GM23248 (cell line): Measurements from ENCODE around the gene MANBA. TPM values are rescaled to one million over a fixed set of nuclear protein-coding genes. Genes with fewer than 3 reads are reported as not detected.

Experiments
- DNase-seq: peaks from one replicate; pipeline ENCODE4 v3.0.0-alpha.2; 2015
- H2AFZ ChIP-seq: fragments of 200-600 bp; sonication (generic); 2 replicates; pipeline ENCODE4 v1.6.1; 2016; ENCODE audit warnings: antibody characterized with exemption
- H3F3A ChIP-seq: fragments of 200-600 bp; sonication (generic); 2 replicates; pipeline ENCODE4 v1.6.1; 2016; ENCODE audit warnings: mild to moderate bottlenecking, antibody characterized with exemption, mixed run types; ENCODE audit not compliant: insufficient read depth
- H3K27ac ChIP-seq: fragments of 200-600 bp; sonication (generic); 2 replicates; pipeline ENCODE4 v1.5.1; 2016; ENCODE audit warnings: mild to moderate bottlenecking
- H3K27me3 ChIP-seq: fragments of 200-600 bp; sonication (generic); replicated peaks from 2 replicates; pipeline ENCODE4 v1.6.1; 2016; ENCODE audit warnings: mild to moderate bottlenecking; ENCODE audit not compliant: insufficient read depth
- H3K36me3 ChIP-seq: fragments of 200-600 bp; sonication (generic); 2 replicates; pipeline ENCODE4 v1.6.1; 2016; ENCODE audit warnings: low read depth, mild to moderate bottlenecking
- H3K4me1 ChIP-seq: fragments of 200-600 bp; sonication (generic); 2 replicates; pipeline ENCODE4 v1.6.1; 2016; ENCODE audit warnings: mild to moderate bottlenecking; ENCODE audit not compliant: insufficient read depth
- H3K4me2 ChIP-seq: fragments of 200-600 bp; sonication (generic); one replicate; pipeline ENCODE4 v1.6.1; 2016; ENCODE audit warnings: mild to moderate bottlenecking; ENCODE audit not compliant: unreplicated experiment
- H3K4me3 ChIP-seq: fragments of 200-600 bp; sonication (generic); 2 replicates; pipeline ENCODE4 v1.5.1; 2016; ENCODE audit warnings: mild to moderate bottlenecking
- H3K79me2 ChIP-seq: fragments of 200-600 bp; sonication (generic); 2 replicates; pipeline ENCODE4 v1.6.1; 2016; ENCODE audit warnings: mild to moderate bottlenecking; ENCODE audit not compliant: insufficient read depth
- H3K9ac ChIP-seq: fragments of 200-600 bp; sonication (generic); 2 replicates; pipeline ENCODE4 v1.6.1; 2016; ENCODE audit warnings: mild to moderate bottlenecking
- H3K9me2 ChIP-seq: fragments of 200-600 bp; sonication (generic); 2 replicates; pipeline ENCODE4 v1.6.1; 2016; ENCODE audit warnings: mixed run types, mild to moderate bottlenecking, moderate library complexity; ENCODE audit not compliant: insufficient read depth
- H3K9me3 ChIP-seq: fragments of 200-600 bp; sonication (generic); one replicate; pipeline ENCODE4 v1.6.1; 2017; ENCODE audit warnings: low read depth
- H4K20me1 ChIP-seq: fragments of 200-600 bp; sonication (generic); 2 replicates; pipeline ENCODE4 v1.6.0; 2016; ENCODE audit not compliant: insufficient read depth
- EZH2 ChIP-seq: fragments of 200-600 bp; sonication (generic); IDR thresholded peaks from 2 replicates; pipeline ENCODE4 v1.6.1; 2018; ENCODE audit warnings: antibody characterized with exemption, mild to moderate bottlenecking; ENCODE audit not compliant: insufficient read depth, poor library complexity, severe bottlenecking
- EZH2phosphoT487 ChIP-seq: fragments of 200-600 bp; sonication (generic); IDR thresholded peaks from 2 replicates; pipeline ENCODE4 v1.6.1; 2018; ENCODE audit warnings: antibody characterized with exemption, moderate library complexity, mild to moderate bottlenecking, low read depth; ENCODE audit not compliant: insufficient read depth
- WGBS, 2 experiments: methylation state at CpG; one replicate each; pipeline ENCODE4 v1.1.6; 2015 to 2017; ENCODE audit warnings: low lambda C conversion rate in 2 of 2, low coverage in 1 of 2; ENCODE audit errors: missing lambda C conversion rate in 2 of 2; 5-methylcytosine and 5-hydroxymethylcytosine counted together
- in situ Hi-C: fragments of 300-500 bp; cut with MboI; formaldehyde crosslinking; loops from 2 replicates; pipeline ENCODE4 v1.15.0; 2020
- polyA plus RNA-seq: library from polyadenylated mRNA; unstranded; fragments of >200 nt; fragmentation: Nextera tagmentation; extraction: Ambion mirVana; gene quantifications from 2 replicates; pipeline ENCODE4 v1.2.1, GENCODE V29; 2016
- total RNA-seq: library from RNA; depleted of rRNA; stranded (reverse); fragments of >200 nt; shearing (Covaris generic); gene quantifications from 2 replicates; pipeline ENCODE4 v1.2.3, GENCODE V29; 2014

MANBA gene
- total and polyA plus RNA-seq, 2 experiments from 2014 or later = 16.6 to 20.5 TPM

DNA sequence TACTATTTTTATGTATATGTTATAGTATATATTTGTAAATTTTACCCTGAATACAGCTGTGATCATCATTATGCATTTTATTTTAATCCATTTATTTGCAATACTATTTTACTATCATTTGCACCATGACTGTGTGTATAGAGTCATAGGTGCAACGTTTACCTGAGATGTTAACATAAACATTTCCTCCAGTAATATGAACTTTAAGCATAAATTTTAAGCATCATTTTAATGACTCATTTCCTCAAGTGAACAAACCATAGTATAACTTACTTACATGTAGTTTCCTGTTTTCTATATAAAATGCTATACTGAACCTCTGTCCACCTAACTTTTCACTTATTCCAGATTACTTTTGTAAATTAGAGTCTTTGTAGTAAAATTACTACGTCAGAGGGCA lies 166.8 kb downstream of the MANBA start:
- H3K4me2 ChIP-seq = no peak overlapping the region

DNA sequence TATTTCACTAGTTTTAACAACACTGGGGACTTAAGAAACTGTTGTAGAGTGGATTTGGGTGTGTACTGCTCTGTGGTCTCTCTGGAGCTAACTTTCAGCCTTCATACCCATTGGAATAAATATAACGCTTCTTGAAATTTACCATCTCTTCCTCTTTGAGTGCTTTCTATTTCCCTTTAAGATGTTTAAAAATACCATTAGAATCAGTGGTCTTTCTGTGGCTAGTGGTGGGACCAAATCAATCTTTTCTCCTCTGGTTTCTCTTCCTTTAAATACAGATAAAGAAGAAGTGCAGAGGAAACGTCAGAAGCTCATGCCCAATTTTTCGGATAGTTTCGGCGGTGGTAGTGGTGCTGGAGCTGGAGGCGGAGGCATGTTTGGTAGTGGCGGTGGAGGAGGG lies 167.6 kb downstream of the MANBA start:
- Histone ChIP-seq H3F3A (no peaks in the 10 kb centered on the region), H2AFZ (no peak overlapping the region), H3K4me3 (no peak overlapping the region), H4K20me1 (no peaks in the 10 kb centered on the region), H3K79me2 (no peaks in the 10 kb centered on the region), H3K27me3 (no peaks in the 10 kb centered on the region), H3K4me2 (no peak overlapping the region), H3K4me1 (peaks cover 4% of the 10 kb centered on the region; the same call in 1 of the 2 replicates), H3K27ac (no peak overlapping the region), H3K9me3 (no peaks in the 10 kb centered on the region), H3K9me2 (no peaks in the 10 kb centered on the region), H3K36me3 (peaks cover 44% of the 10 kb centered on the region), H3K9ac (no peak overlapping the region)
- no peak for DNase-seq
- in situ Hi-C loops = no loop called here
- 94 to 95% methylated on average over 7 of the region's 7 CpGs for WGBS, 2 experiments
- TF ChIP-seq EZH2 (no peak), EZH2phosphoT487 (no peak)

More for the DNA sequence above, 166.8 kb downstream of the MANBA start:
- TF ChIP-seq EZH2 = no peak
- Histone ChIP-seq H3F3A (no peaks in the 10 kb centered on the region), H3K9me2 (no peaks in the 10 kb centered on the region), H3K27ac (no peak overlapping the region), H3K27me3 (no peaks in the 10 kb centered on the region), H3K9me3 (no peaks in the 10 kb centered on the region), H3K4me1 (peaks cover 7% of the 10 kb centered on the region; the same call in 1 of the 2 replicates), H2AFZ (no peak overlapping the region), H3K79me2 (no peaks in the 10 kb centered on the region), H3K36me3 (peaks cover 38% of the 10 kb centered on the region), H3K4me3 (no peak overlapping the region), H3K9ac (no peak overlapping the region), H4K20me1 (no peaks in the 10 kb centered on the region)
- in situ Hi-C loops = no loop called here
- 80 to 83% methylated on average over 2 of the region's 2 CpGs for whole genome bisulfite sequencing, 2 experiments
- DNase-seq = no peak

DNA sequence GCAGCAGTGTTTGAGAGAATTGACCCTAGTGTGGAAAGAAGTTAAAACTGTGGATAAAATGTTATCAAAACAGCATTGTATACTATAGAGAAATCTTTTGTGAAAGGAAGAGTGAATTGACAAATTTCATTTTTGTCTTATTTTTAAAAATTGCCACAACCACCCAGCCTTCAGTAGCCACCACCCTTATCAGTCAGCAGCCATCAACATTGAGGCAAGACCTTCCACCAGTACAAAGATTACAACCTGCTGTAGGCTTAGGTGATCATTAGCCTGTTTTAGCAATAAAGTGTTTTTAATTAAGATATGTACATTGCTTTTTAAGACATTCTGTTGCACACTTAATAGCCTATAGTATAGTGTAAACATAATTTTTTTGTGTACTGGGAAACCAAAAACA lies 168.5 kb downstream of the MANBA start:
- in situ Hi-C loops = no loop called here
- Histone ChIP-seq H3K79me2 (no peaks in the 10 kb centered on the region), H3K4me2 (no peak overlapping the region), H3K4me3 (no peak overlapping the region), H3K27ac (no peak overlapping the region), H2AFZ (no peak overlapping the region), H3F3A (no peaks in the 10 kb centered on the region), H4K20me1 (no peaks in the 10 kb centered on the region), H3K27me3 (no peaks in the 10 kb centered on the region), H3K4me1 (no peaks in the 10 kb centered on the region), H3K9ac (no peak overlapping the region), H3K36me3 (peaks cover 40% of the 10 kb centered on the region), H3K9me3 (no peaks in the 10 kb centered on the region), H3K9me2 (no peaks in the 10 kb centered on the region)
- no peak for DNase-seq
- no peak for TF ChIP-seq EZH2
- TF ChIP-seq EZH2phosphoT487 = no peak

DNA sequence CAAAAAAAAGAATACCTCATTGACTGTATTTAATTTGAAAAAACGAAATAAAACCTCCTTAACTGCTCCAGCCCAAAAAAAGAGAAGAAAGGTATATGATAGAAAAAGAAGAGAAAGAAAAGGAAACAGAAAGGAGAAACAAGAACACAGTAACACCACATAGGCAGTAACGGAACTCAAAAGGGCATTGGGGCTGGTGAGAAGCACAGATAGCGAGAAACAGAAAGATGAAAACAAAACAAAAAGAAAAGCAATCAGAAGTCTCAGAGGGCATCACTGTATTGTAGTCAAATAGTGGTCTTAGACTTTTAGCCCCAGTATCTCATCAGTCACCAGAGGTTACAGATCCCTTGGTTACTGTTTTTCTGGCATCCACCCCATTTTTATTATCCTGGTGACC lies 171.0 kb downstream of the MANBA start:
- in situ Hi-C loops = no loop called here
- no peaks in the 10 kb centered on the region for H3K79me2 ChIP-seq
- H3K27me3 ChIP-seq = no peaks in the 10 kb centered on the region
- no peak for TF ChIP-seq EZH2
- TF ChIP-seq EZH2phosphoT487 = no peak
- H3K9ac ChIP-seq = no peak overlapping the region
- 82 to 83% methylated on average over 3 of the region's 3 CpGs for WGBS, 2 experiments
- H3K4me1 ChIP-seq = no peaks in the 10 kb centered on the region
- peaks cover 24% of the 10 kb centered on the region for H3K36me3 ChIP-seq
- no peaks in the 10 kb centered on the region for H3K9me2 ChIP-seq
- H3K4me3 ChIP-seq = no peak overlapping the region
- no peaks in the 10 kb centered on the region for H3F3A ChIP-seq
- H2AFZ ChIP-seq = no peak overlapping the region
- no peak for DNase-seq
- H3K27ac ChIP-seq = no peak overlapping the region
- H3K9me3 ChIP-seq = no peaks in the 10 kb centered on the region
- H3K4me2 ChIP-seq = no peak overlapping the region
- no peaks in the 10 kb centered on the region for H4K20me1 ChIP-seq

DNA sequence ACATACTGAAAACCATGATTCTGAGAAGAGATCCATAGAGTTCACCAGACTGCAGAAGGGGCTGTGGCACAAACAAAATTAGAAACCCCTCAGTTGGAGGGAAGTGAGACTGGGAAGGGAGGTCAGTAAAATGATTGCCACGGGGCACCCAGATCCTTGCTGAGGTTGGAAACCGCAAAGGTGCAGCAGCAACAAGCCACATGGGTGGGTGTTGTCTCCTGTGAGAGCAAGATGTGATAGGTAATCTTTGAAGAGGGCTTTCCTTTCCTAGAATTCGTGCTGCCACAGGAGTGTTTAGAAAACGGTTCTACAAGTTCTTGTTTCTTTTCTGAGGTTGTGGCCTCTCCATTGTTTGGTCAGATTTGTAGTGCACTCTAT lies 174.1 kb downstream of the MANBA start:
- no peak overlapping the region for H3K4me3 ChIP-seq
- H3K9ac ChIP-seq = no peak overlapping the region
- H3F3A ChIP-seq = no peaks in the 10 kb centered on the region
- no peak overlapping the region for H2AFZ ChIP-seq
- no peak for DNase-seq
- no peaks in the 10 kb centered on the region for H4K20me1 ChIP-seq
- H3K4me2 ChIP-seq = no peak overlapping the region
- 86 to 88% methylated on average over 4 of the region's 4 CpGs for WGBS, 2 experiments
- no peaks in the 10 kb centered on the region for H3K9me3 ChIP-seq
- no peaks in the 10 kb centered on the region for H3K9me2 ChIP-seq
- no peaks in the 10 kb centered on the region for H3K4me1 ChIP-seq
- no peaks in the 10 kb centered on the region for H3K27me3 ChIP-seq
- H3K27ac ChIP-seq = no peak overlapping the region
- in situ Hi-C loops = no loop called here
- TF ChIP-seq EZH2 = no peak
- no peak for TF ChIP-seq EZH2phosphoT487
- peaks cover 47% of the 10 kb centered on the region for H3K36me3 ChIP-seq
- H3K79me2 ChIP-seq = no peaks in the 10 kb centered on the region
